Neural crest cell (in vitro differentiated cells): Measurements from ENCODE around the gene CDK5. TPM values are rescaled to one million over a fixed set of nuclear protein-coding genes. Genes with fewer than 3 reads are reported as not detected.
A peak's percentile ranks its signal among the peaks of the same experiment; 100 is the strongest.

Experiments
- DNase-seq: peaks from one replicate; pipeline ENCODE4 v3.0.0; 2021; ENCODE audit warnings: low read depth, mixed read lengths, low spot score
- H3K27ac Mint-ChIP-seq: one replicate; pipeline ENCODE4 v1.8.0; 2021; ENCODE audit warnings: mild to moderate bottlenecking, mixed read lengths; ENCODE audit not compliant: unreplicated experiment
- H3K27me3 Mint-ChIP-seq: 2 replicates; pipeline ENCODE4 v1.8.0; 2021; ENCODE audit warnings: low read depth, mild to moderate bottlenecking, mixed read lengths
- H3K36me3 Mint-ChIP-seq: 2 replicates; pipeline ENCODE4 v1.8.0; 2021; ENCODE audit warnings: low read depth, mild to moderate bottlenecking, mixed read lengths
- H3K4me1 Mint-ChIP-seq: 2 replicates; pipeline ENCODE4 v1.8.0; 2021; ENCODE audit warnings: mixed read lengths
- H3K4me3 Mint-ChIP-seq: one replicate; pipeline ENCODE4 v1.8.0; 2021; ENCODE audit warnings: mild to moderate bottlenecking, mixed read lengths
- H3K9me3 Mint-ChIP-seq: 2 replicates; pipeline ENCODE4 v1.8.0; 2021; ENCODE audit warnings: mixed read lengths
- CTCF ChIP-seq: fragments of 200-600 bp; sonication (generic); conservative IDR thresholded peaks from 2 replicates; pipeline ENCODE4 v1.5.0; 2021; ENCODE audit warnings: antibody characterized with exemption, mild to moderate bottlenecking
- total RNA-seq: library from RNA; stranded (reverse); gene quantifications from 2 replicates; pipeline ENCODE4 v1.2.1, GENCODE V29; 2021

The CDK5 gene
- total RNA-seq, 1 donor from 2014 or later = 38.9 TPM

DNA sequence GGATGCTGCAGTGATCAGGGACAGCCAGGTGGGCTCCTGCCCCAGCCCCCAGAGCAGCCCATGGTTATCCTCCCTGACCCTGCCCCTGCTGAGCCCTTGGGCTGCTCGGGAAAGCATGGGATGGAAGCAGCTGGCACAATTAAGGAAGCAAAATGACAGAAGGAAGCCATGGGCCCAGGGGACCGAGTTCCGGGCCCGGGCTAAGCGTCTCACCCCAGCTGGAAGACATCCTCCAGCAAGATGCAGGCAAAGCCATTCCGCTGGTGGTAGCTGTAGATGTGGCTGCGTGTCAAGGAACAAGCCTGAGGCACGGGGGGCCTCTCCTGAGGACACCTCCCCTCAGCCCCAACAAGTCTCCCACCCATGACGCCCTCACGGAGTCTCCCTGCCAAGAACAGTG lies 34.5 kb downstream of the CDK5 start:
- H3K27me3 Mint-ChIP-seq = peaks cover 18% of the 10 kb centered on the region
- H3K9me3 Mint-ChIP-seq = no peaks in the 10 kb centered on the region
- peaks cover 34% of the 10 kb centered on the region for H3K4me1 Mint-ChIP-seq
- peak overlapping the region; percentile 41 for H3K4me3 Mint-ChIP-seq
- no peaks in the 10 kb centered on the region for H3K36me3 Mint-ChIP-seq
- no peak for TF ChIP-seq CTCF
- no peak overlapping the region for H3K27ac Mint-ChIP-seq
- DNase-seq = no peak

DNA sequence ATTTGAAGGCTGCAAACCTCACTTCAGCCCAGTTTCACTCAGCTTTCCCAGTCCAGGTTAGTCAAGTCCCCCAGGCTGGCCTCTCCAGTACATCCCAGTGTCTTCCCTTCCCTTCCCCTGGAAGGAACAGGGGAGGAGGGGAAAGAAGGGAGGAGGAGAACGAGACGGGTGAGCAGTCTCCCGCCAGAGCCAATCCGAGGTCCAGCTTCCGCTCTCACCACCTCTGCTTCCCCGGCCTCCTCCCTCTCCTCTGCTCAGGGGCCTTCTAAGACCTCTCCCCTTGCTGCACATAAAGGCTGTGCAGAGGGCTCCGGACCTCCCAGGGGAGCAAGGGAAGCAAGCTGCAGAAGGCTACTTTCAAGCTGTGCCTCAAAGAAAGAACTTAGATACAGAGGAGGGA lies 37.5 kb downstream of the CDK5 start:
- Mint-ChIP-seq H3K27me3 (peaks cover 16% of the 10 kb centered on the region), H3K4me3 (peak overlapping the region; percentile 82), H3K36me3 (no peaks in the 10 kb centered on the region), H3K9me3 (no peaks in the 10 kb centered on the region), H3K4me1 (peaks cover 40% of the 10 kb centered on the region), H3K27ac (peak overlapping the region; percentile 91)
- no peak for TF ChIP-seq CTCF
- no peak for DNase-seq

GRCh38 chr7:151019130-151019447 lies 38.6 kb downstream of the CDK5 start:
- H3K9me3 Mint-ChIP-seq = no peaks in the 10 kb centered on the region
- no peak for TF ChIP-seq CTCF
- peaks cover 47% of the 10 kb centered on the region for H3K4me1 Mint-ChIP-seq
- no peak overlapping the region for H3K27ac Mint-ChIP-seq
- no peaks in the 10 kb centered on the region for H3K36me3 Mint-ChIP-seq
- no peak for DNase-seq
- peak overlapping the region; percentile 82 for H3K4me3 Mint-ChIP-seq
- peaks cover 16% of the 10 kb centered on the region for H3K27me3 Mint-ChIP-seq

DNA sequence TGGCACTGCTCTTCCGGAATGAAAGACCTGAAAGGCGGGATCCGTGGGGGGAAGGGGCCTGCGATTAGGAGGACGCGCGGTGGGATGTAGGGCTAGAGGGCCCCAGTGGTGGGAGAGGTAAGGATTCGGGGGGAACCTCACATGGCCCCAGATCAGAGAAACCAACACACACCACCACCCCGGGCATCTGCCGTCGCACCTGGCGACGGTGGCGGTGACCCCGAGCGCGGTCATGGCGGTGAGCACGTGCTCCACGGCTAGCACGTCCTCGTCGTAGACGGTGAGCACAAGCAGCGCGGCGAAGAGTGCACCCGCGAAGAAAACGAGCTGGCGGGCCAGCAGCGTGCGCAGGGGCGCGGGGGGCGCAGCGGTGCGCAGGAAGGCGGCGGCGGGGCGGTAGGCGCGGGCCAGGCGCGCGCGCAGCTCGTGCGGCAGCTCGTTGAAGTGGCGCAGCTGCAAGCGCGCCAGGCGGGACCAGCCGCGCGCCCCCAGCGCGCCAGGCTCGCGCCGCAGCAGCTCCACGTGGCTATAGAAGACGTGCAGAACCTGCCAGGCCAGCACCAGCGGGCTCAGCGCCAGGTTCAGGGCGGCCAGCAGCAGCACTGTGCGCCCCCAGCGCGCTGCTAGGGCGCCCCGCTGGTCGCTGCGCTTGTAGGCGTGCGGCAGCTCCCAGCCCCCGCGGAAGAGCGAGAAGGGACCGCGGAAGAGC lies 39.1 kb downstream of the CDK5 start:
- Mint-ChIP-seq H3K36me3 (no peaks in the 10 kb centered on the region), H3K27ac (peak overlapping the region; percentile 81), H3K4me3 (peak overlapping the region; percentile 79), H3K9me3 (no peaks in the 10 kb centered on the region), H3K4me1 (peaks cover 48% of the 10 kb centered on the region), H3K27me3 (peaks cover 16% of the 10 kb centered on the region)
- DNase-seq = no peak
- no peak for TF ChIP-seq CTCF

- DNase-seq = peak; percentile 97
- peaks cover 16% of the 10 kb centered on the region for H3K27me3 Mint-ChIP-seq
- H3K27ac Mint-ChIP-seq = peak overlapping the region; percentile 81
- H3K4me1 Mint-ChIP-seq = peaks cover 48% of the 10 kb centered on the region
- H3K4me3 Mint-ChIP-seq = peak overlapping the region; percentile 79
- no peaks in the 10 kb centered on the region for H3K9me3 Mint-ChIP-seq
- no peaks in the 10 kb centered on the region for H3K36me3 Mint-ChIP-seq
- TF ChIP-seq CTCF = peak; percentile 94
Observed at GRCh38 chr7:151017953-151018420, 39.7 kb downstream of the CDK5 start.
